Islet precursor cell (in vitro differentiated cells): ENCODE results near the gene ANK2.
"Not testable (repeated sequence)": the region's sequence is repeated elsewhere in the genome, so short reads cannot be mapped to it uniquely, and the experiment has no call there.

ENCODE experiments used
- DNase-seq: peaks from one replicate; pipeline ENCODE4 v3.0.0-alpha.2; 2018

The ANK2 gene

DNA sequence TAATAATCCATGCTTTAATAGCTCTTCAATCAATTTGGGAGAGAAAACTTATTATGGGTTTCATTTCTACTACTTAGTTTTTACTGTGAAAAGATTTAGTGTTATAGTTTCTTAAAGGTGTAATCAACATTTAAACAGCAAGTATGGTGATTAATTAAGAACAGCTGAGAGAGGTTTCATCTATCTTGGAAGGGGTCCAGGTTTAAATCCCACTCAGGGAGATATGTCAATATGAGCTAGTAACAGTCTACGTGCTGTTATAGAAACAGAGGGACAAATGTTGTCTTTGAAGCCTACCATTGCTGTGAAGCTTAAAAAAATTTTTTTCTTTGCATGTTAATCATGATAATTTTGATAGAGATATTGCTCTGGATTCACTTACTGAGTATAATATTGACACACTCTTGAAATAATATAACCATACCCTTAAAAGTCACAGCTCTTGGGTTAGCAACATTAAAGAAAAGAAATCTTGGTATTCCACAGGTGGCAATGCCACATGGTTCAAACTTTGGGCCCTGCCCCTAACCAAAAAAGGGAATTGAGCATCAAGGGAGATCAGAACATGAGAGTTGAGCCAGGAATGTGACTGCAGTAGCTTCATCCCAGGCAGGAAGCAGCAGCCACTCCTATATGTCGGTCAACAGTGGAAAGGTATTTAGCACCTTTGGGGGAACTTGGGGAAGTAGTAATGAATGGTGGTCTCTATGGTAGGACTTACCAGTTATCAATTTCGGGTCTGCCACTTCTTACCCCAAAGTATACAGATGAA is 107.8 kb downstream of the ANK2 start:
- DNase-seq: no peak

DNA sequence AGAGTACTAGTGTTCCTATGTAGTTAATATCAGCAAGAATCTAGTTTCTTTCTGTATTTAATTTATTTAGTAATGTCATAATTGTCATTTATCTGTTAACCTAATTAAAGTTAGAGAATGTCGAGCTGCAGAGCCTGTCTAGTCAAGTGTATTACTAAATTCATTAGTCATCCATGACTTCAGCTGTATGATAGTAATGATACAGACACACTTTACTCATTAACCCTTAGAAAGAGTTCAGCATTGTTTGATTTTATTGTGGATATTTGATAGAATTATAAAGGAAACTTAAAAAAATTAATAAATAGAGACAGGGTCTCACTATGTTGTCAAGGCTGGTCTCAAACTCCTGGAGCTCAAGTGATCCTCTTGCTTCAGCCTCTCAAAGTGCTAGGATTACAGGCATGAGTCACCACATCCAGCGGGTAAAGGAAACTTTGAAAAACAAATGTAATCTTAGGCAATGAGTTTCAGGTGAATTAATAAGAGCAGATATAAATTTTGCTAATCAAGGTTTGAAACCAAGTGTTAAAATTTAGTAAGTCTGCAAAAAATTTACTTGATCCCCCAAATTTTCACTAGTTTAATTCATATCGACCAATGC is 110.6 kb downstream of the ANK2 start:
- no peak for DNase-seq

DNA sequence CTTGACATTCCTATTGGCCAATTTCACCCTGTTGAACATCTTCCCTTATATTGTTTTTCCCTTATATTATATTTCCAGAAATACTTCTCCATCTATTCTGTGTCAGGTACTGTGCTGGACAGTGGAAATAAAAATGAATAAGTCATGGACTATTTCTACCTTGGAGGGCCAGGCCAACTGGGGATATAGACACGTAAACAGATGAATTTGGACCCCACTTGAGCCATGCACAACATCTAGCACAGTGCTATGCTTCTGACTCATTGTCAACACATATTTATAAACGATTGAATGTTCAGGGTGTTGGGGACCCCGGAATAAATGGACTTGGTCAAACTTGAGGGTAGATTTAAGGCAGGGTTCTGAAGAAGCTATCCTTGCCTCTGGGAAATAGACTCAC is 111.1 kb downstream of the ANK2 start:
- DNase-seq: no peak

DNA sequence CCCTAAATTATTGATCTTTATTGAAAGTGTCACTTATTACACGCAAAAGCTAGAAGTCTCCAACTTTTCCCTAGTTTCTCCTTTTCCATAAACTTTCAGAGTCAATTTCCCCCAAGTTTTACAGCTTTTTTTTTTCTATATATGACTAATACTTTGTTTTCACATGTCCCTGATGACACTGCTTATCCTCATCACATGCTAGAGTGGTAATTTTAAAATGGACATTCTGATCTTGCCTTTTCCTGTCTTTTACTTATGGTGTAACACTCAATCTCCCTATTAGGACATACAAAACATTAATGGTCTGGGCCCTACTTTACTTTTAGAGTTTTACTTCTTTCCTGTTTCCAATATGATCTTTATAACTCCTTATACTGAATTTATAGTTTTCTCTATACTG is 112.6 kb downstream of the ANK2 start:
- no peak for DNase-seq

DNA sequence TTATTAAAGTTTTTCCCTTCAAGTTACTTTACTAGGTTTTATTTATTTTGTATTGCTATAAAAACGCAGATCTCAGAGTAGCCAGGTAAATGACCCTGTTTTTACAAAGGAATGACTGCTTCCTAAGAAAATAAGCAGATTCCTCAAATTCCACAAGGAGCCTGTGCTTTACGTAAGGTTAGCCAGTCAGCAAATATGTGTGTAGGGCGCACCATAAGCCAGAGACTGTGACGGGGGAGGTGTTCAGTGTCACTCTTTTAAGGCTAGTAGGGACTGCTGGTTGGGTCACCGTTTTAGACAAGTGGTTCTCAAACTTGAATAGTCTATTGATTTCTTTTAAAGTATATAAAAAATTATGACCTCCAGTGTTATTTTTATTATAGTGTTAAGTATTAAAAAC is 119.9 kb downstream of the ANK2 start:
- peak; percentile 86 for DNase-seq

DNA sequence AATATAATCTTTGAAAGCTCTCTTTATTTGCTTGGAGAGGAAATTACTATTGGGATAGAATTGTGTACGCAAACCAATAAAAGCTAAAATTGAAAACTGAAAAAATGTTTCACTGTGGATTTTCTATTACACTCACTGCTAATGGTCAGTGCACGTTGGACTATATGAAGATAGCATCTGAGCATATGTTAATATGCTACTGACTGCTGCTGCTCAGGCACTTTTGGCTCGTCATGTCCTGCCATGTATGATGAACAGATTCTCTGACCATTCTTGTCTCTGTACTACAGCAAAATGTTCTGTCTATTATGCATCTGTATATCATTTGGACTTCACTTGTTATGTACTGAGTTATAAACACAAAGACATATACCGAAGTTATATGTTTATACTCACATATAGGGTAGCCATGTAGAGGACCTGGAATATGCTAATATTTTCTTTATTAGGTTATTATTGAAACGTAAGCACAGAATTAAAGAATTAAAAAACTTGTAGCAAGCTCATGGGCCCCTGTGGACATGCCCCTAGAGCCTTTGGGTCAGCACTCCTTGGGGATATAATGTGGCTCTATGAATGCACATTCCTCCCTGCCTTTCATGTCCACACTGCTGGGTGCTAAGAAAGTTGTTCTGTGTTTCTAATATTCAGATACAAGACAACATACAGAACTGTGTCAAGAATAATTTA is 120.8 kb downstream of the ANK2 start:
- no peak for DNase-seq

DNA sequence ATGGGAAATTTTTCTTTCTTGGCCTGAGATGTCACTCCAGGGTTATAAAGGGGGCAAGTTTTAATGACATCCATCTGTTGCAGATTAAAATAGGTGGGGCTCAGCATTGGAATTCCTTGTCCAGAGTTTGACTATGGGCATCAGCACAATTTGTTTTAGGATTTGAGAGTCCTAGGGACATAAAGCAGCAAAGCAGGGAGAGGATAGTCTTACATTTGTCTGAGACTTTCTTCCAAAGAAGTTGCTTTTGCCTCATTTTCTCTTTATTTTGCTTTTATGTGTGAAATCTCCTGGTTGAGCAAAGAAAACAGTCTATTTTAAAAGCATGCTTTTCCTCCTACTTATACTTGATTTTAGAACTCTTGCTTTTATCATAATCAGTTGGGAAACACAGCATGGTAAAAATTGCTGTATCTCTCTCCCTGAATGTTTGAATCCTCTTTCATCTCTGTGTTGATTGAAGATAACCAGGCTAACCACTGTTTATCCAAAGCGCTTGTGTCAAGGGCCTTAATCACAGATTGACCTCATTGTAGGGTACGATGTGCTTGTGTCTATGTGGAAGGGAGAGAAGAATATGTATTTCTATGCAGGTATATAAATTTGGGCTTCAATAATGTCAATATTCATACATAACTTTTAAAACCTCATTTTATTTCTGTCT is 121.5 kb downstream of the ANK2 start:
- DNase-seq: no peak

DNA sequence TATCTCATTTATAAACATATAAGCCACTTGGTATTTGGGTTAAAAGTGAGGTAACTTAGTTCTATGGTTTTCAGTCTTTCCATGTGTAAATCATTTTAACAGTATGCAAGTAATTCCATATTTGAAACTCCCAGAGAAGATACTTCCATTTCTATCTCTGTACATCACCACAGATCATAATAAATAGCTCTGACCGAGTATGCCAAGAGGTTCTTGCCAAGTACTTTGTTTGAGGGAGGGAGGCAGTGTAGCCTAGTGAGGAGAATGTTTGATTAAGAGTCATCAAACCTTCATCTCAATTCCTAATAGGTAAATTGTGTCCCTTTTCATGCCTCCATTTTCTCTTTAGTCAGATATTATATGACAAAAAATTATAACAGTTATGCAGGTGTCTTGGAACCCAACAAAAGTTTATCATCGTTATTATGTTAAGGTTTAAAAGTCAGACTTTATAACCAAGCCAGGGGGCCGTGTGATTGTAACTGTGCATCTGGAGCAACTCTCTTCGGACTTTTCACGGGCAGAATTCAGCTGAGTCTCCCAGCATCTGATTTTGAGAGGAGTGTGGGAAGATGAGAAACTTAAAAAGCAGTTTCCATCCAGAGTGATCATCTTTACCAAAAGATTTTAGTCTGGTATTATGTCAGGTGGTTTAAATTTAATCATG is 123.8 kb downstream of the ANK2 start:
- no peak for DNase-seq

DNA sequence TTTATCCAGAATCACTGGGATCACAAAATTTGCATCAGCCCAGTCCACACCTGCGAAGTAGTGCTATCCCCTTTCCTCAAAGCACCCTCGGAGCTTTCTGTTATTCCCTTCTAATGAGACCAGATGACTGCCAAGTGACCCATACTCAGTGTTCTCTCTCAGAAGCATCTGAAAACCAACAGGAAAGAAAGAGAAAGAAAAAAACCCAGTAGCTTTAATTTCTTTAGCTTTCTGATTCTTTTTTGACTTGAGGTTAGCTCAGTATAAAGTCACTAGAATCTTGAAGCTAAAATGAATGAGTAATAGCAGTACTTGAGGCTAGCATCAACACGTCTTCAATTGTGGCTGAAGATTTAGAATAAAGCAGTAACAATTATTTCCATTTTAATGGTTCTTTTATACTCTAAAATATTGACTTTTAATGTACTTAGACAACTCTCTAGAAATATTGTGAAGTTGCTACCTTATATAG is 124.4 kb downstream of the ANK2 start:
- DNase-seq: no peak

DNA sequence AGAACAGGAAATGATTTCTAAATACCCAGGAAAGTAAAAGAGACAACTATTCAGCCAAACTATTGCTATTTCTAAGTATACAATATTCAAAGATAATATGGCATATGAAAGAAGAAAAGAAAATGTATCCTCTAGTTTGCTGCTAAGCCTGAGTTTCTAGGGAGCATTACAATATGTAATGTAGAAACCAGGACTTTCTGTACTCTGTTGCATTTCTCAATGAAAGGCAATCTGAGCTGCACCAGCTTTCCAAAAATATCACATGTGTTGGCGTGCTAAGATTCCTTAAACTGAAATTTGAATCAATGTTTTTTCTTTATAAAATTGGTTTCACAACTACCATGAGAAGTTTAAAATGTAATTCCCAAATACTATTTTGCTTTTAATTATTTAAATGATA is 129.6 kb downstream of the ANK2 start:
- no peak for DNase-seq

DNA sequence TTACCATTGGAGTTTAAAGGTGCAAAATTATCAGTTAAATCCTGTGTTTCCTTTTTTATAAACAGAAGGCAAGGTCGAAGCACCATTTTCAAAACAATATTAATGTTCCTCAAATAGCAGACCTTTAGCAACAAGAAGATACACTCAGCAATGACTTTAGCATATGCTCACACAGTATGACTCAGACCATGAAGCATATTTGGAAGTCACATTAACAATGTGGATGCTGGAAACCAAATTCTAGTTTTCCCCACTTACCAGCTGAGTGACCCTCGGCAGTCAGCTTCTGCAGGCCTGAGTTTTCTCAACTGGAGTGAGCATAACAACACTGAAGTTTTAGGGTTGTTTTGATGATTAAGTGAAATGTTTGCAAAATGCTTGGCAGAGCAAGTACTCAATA is 130.5 kb downstream of the ANK2 start:
- DNase-seq: no peak

DNA sequence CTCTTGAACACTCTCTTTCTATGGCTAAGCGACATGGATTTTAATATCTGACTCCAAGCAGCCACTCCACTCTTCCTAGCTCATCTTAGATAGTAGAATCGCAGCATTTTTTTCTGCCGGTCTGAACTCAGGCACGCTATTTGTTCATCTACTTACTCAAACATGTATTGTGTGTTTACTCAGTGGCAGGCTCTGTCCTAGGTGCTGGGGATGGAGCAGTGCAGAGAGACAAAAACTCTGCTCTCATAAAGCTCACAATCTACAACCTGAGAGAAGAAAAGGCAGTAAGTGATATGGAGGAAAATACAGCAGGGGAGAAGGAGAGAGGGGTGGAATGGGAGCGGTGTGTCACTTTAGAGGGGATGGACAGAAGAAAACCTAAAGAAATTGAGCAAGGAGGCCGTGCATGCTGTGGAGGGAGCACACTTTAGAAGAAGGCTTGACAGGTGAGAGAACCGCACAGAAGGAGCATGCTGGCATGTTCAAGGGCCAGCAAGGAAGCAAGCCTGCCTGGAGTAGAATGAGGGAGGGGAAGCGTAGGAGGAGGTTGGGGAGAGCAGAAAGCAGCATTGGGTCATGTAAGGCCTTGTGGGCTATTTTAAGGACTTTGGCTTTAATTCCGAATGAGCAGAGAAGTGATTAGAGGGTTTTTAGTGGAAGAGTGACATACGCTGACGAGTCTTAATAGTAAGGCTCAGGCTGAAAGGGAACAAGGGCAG is 132.0 kb downstream of the ANK2 start:
- DNase-seq: no peak

DNA sequence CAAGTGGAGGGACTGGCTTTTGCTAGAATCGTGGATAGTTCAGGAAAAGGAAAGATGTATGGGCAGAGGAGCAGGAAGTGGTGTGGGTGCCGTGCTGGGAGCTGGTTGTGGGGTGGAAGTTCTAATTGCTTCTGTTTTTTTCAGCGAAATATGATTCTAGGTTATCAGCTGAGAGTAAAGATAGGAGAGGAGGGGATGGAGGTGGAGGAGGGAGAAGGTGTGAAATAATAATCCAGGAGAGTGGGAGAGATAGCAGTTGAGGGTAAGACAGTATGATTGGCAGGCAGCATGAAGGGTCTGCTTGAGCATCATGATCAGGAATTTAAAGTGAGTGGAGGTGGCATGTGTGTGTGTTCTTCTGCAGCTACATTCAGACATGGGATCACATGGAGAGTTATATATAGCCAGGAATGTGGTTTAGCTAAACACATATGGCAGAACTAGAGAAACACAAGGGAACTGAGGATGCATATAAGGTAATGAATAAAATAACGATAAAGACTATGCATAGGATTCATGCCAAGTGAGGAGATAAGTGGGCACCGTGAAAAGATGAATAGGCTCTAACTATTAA is 133.7 kb downstream of the ANK2 start:
- no peak for DNase-seq

DNA sequence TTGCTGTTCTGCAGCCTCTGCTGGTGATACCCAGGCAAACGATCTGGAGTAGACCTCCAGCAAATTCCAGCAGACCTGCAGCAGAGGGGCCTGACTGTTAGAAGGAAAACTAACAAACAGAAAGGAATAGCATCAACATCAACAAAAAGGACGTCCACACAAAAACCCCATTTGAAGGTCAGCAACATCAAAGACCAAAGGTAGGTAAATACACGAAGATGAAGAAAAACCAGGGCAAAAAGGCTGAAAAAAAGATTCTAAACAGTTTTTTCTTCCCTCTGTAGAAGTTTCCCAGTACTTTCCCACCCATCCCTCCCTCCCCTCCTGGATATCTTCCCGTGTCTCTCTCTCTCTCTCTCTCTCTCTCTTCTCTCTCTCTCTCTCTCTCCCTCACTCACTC is 136.8 kb downstream of the ANK2 start:
- not testable (repeated sequence) for DNase-seq

DNA sequence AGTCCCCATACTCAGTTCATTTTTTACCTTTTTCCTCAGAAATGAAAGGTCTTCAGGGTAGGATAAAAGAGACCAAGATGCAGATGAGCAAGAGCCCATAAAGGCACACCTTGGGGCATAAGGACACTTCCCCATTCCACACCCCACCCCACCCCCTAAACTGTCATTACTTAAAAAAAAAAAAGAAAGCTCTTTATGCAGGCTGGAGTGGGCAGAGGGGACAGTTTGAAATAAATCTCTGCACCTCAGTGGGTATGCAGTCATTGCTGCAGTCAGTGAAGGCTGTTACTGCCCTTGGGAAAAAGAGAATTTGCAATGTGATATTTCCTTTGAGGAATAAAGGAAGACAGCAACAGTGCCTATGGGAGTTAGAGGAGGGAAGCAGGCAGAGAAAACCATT is 137.5 kb downstream of the ANK2 start:
- no peak for DNase-seq

DNA sequence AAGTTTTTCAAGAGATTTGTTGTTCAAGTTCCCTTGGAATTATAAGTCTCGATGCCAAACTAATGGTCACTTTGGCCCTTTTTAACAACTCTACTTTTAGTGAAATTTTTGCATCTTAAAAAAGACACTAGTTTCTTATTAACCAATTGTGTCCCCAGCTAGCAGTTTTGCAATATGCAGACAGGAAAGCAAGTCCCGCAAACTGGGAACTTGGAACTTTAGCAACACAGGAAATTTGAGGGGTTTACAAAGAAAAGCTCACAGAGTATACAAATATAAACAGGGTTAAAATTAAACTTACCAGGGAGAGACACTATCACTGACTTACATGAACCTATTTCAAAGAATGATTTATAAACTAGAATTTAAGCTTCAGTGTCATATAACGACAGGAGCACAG is 137.9 kb downstream of the ANK2 start:
- no peak for DNase-seq

DNA sequence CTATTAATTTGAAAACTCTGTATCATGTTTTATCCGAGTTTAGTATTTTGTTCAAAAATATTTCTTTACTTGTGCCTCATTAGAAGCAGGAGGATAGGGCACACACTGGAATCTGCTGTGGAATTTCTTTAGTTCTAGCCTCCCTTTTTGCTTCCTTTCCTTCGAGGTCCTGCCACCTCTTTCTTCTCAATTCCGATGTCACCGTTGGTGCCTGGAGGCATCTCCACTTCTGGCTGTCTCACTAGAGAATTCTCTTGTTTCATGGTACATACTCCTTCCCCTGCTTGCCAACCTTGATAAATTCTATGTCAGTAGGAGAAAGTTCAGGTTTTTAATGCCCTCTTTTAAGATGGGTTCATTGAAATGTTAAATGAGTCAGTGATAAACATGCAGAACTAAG is 140.1 kb downstream of the ANK2 start:
- no peak for DNase-seq

DNA sequence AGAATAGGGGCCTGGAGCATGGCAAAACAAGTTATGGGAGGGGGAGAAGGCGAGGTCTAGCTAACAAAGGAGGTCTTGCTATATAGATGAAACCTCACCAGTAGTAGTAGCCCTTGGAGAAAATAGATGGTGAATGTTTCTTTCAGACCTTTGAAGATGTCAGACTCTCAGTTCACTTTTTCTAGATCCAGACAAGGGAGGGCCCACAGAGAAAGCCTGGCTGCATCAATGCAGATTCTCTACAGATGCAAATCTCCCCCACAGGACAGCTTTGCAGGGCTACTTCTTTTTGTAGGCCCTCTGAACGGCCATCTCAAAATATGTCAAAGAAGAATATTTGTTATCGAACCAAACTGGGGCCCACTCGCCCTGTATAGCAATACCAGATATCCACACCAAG is 159.7 kb downstream of the ANK2 start:
- no peak for DNase-seq

DNA sequence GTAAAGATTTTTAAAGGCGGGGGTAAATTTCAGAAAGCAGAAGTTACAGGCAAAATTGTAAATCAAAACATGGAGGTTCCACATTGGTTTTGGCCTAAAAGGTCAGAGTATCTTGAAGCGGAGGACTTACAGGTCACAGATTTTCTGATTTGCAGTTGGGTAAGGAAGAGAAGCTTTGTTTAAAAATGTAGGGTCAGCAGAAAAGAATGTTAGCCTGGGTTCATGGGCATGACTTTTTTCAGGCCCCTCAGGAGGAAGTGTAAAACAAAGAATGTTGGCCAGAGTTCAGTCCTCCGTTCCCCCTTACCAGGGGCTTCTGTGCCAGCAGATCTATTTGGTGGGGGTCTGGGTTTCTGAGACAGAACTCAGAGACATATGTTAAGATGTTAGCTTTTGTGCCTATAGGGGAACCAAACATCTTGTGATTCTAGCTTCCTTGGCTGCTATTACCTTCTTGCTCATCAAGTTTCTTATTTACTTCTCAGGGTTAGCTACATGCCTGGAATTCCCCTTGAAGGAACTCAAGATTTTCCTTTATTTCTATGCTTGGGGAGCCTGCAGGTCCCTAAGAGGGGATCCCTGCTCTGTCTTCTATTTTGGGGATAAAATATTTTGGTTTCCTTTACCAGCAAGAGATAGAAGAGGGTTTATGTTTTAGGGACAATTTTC is 160.3 kb downstream of the ANK2 start:
- DNase-seq: no peak

DNA sequence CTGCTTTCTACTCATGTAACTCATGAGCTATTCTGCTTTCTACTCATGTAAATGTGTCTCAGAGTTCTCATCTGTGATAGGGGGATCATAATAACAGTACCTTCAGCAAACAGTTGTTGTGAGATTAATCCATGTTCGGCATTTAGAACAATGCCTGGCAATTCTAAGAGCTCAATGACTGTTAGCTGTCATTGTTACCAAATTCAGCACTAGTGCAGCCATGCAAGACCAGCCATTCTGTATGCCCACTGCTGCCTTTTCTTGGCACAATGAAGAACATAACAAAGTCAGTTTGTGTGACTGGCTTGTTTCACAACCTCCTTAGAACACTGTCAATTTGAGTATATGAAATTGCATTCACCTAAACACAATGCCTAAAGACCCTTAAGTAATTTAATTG is 163.2 kb downstream of the ANK2 start:
- no peak for DNase-seq

DNA sequence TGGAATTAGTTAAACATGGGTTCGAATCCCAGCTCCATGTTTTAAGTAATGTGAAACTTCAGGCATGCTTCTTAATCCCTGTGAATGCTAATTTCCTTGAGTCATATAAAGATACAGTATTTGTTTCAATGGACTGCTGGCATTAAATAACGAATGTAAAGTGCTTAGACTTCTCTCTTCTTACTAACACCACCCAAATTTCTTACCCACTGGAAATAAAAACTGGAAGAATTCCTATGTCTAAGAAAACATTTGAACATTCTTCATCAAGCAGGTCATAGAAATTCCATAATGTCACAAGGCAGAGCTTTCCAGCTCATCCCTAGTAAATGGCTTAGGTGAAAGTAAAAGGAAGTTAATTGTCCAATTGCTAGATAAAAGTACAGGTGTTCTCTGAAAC is 172.5 kb downstream of the ANK2 start:
- DNase-seq: no peak

DNA sequence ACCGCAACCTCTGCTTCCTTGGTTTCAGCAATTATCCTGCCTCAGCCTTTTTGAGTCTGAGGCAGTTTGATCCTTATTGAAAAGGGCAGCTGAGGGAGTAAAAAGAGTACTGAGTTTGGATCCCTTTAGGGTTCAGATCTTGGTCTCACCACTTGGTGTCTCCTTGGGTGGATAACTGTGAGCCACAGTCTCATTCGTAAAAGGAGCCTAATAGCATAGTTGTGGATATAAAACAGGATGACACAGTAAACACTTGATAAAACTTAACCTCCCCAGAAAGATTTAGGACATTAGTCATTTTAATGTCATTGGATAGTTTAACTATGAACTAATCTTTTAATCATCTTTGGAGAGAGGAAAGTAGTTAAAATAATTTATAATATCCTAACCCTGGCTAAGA is 173.0 kb downstream of the ANK2 start:
- DNase-seq: no peak
